Osteocyte (in vitro differentiated cells): ENCODE data around the gene CPXM2. TPM values are rescaled to one million over a fixed set of nuclear protein-coding genes. Genes with fewer than 3 reads are reported as not detected.

Source experiments
- DNase-seq: peaks from one replicate; pipeline ENCODE4 v3.0.0; 2021; ENCODE audit warnings: mixed read lengths; ENCODE audit not compliant: unreplicated experiment; ENCODE audit errors: extremely low spot score
- H3K27ac Mint-ChIP-seq: one replicate; pipeline ENCODE4 v1.8.0; 2021; ENCODE audit warnings: mild to moderate bottlenecking, mixed read lengths; ENCODE audit not compliant: unreplicated experiment
- H3K27me3 Mint-ChIP-seq: one replicate; pipeline ENCODE4 v1.8.0; 2021; ENCODE audit warnings: mixed read lengths; ENCODE audit not compliant: unreplicated experiment
- H3K36me3 Mint-ChIP-seq: one replicate; pipeline ENCODE4 v1.8.0; 2021; ENCODE audit warnings: mixed read lengths; ENCODE audit not compliant: unreplicated experiment
- H3K4me1 Mint-ChIP-seq: one replicate; pipeline ENCODE4 v1.8.0; 2021; ENCODE audit warnings: mixed read lengths; ENCODE audit not compliant: unreplicated experiment
- H3K4me3 Mint-ChIP-seq: one replicate; pipeline ENCODE4 v1.8.0; 2021; ENCODE audit warnings: mild to moderate bottlenecking, moderate library complexity, mixed read lengths; ENCODE audit not compliant: unreplicated experiment
- H3K9me3 Mint-ChIP-seq: one replicate; pipeline ENCODE4 v1.8.0; 2021; ENCODE audit warnings: mixed read lengths; ENCODE audit not compliant: unreplicated experiment
- CTCF ChIP-seq: fragments of 200-600 bp; sonication (generic); IDR thresholded peaks from 2 replicates; pipeline ENCODE4 v1.5.0; 2021; ENCODE audit warnings: antibody characterized with exemption, mild to moderate bottlenecking, moderate library complexity
- total RNA-seq: library from RNA; stranded (reverse); gene quantifications from 2 replicates; pipeline ENCODE4 v1.2.1, GENCODE V29; 2021

CPXM2 gene
- total RNA-seq, 1 donor from 2014 or later: not detected

- no peak for TF ChIP-seq CTCF
- no peak overlapping the region for H3K27ac Mint-ChIP-seq
- H3K9me3 Mint-ChIP-seq: peaks cover 8% of the 10 kb centered on the region
- no peak overlapping the region for H3K4me3 Mint-ChIP-seq
- no peaks in the 10 kb centered on the region for H3K4me1 Mint-ChIP-seq
- no peak for DNase-seq
- H3K27me3 Mint-ChIP-seq: no peaks in the 10 kb centered on the region
- no peaks in the 10 kb centered on the region for H3K36me3 Mint-ChIP-seq
These were observed 142.9 kb downstream of the CPXM2 start for GRCh38 chr10:123748711-123749110.

- H3K27ac Mint-ChIP-seq: no peak overlapping the region
- no peaks in the 10 kb centered on the region for H3K4me1 Mint-ChIP-seq
- TF ChIP-seq CTCF: no peak
- H3K27me3 Mint-ChIP-seq: no peaks in the 10 kb centered on the region
- peaks cover 8% of the 10 kb centered on the region for H3K9me3 Mint-ChIP-seq
- H3K4me3 Mint-ChIP-seq: no peak overlapping the region
- no peaks in the 10 kb centered on the region for H3K36me3 Mint-ChIP-seq
- DNase-seq: no peak
These were observed 144.2 kb downstream of the CPXM2 start for GRCh38 chr10:123747426-123747825.

- no peaks in the 10 kb centered on the region for H3K36me3 Mint-ChIP-seq
- TF ChIP-seq CTCF: no peak
- H3K27me3 Mint-ChIP-seq: no peaks in the 10 kb centered on the region
- H3K4me1 Mint-ChIP-seq: no peaks in the 10 kb centered on the region
- H3K9me3 Mint-ChIP-seq: peaks cover 8% of the 10 kb centered on the region
- no peak for DNase-seq
- no peak overlapping the region for H3K4me3 Mint-ChIP-seq
- no peak overlapping the region for H3K27ac Mint-ChIP-seq
These were observed 144.7 kb downstream of the CPXM2 start for GRCh38 chr10:123746942-123747341.

- TF ChIP-seq CTCF: no peak
- Mint-ChIP-seq H3K36me3 (no peaks in the 10 kb centered on the region), H3K27me3 (no peaks in the 10 kb centered on the region), H3K27ac (no peak overlapping the region), H3K4me1 (no peaks in the 10 kb centered on the region), H3K9me3 (peaks cover 8% of the 10 kb centered on the region), H3K4me3 (no peak overlapping the region)
- DNase-seq: no peak
These were observed 145.1 kb downstream of the CPXM2 start for GRCh38 chr10:123746520-123746919.

GRCh38 chr10:123746061-123746460 lies 145.5 kb downstream of the CPXM2 start:
- H3K4me1 Mint-ChIP-seq: no peaks in the 10 kb centered on the region
- H3K27me3 Mint-ChIP-seq: no peaks in the 10 kb centered on the region
- no peak overlapping the region for H3K4me3 Mint-ChIP-seq
- no peak overlapping the region for H3K27ac Mint-ChIP-seq
- no peak for DNase-seq
- TF ChIP-seq CTCF: no peak
- peaks cover 7% of the 10 kb centered on the region for H3K9me3 Mint-ChIP-seq
- H3K36me3 Mint-ChIP-seq: no peaks in the 10 kb centered on the region
